Measurements from ENCODE around the gene AGR2. TPM values are rescaled to one million over a fixed set of nuclear protein-coding genes. Genes with fewer than 3 reads are reported as not detected.

The AGR2 gene
- total RNA-seq, 4 donors from 2014 or later: 0.80 to 12.6 (median 6.9) TPM

DNA sequence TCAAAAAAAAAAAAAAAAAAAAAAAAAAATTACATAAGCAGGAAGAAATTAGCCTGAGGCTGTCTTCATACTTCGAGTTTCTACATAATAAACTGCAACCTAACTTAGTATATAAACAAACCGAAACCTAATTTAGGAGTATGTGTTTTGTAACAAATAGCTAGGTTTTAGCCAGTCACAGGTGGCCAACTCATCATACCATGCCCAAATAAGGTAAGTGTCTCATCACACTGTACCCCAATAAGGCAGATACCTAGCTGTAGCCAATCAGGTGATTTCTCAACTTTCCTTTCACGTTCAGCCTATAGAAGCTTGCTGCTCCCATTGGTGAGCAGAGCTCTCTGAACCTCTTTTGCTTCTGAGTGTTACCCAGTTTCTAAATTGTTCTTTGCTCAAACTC, 13.9 kb upstream of the AGR2 start:
- intact Hi-C loops (cut with DNase I; ENCODE audit: low total_unique reads): no loop called here
- TF ChIP-seq, protein P1, sequence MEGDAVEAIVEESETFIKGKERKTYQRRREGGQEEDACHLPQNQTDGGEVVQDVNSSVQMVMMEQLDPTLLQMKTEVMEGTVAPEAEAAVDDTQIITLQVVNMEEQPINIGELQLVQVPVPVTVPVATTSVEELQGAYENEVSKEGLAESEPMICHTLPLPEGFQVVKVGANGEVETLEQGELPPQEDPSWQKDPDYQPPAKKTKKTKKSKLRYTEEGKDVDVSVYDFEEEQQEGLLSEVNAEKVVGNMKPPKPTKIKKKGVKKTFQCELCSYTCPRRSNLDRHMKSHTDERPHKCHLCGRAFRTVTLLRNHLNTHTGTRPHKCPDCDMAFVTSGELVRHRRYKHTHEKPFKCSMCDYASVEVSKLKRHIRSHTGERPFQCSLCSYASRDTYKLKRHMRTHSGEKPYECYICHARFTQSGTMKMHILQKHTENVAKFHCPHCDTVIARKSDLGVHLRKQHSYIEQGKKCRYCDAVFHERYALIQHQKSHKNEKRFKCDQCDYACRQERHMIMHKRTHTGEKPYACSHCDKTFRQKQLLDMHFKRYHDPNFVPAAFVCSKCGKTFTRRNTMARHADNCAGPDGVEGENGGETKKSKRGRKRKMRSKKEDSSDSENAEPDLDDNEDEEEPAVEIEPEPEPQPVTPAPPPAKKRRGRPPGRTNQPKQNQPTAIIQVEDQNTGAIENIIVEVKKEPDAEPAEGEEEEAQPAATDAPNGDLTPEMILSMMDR (IDR thresholded peaks at IDR 0.05): no peak
- TF ChIP-seq POLR2A (IDR thresholded peaks at IDR 0.05): no peak
- DNase-seq (ENCODE audit: low spot score in 2 of 2): no peak
- WGBS, 2 donors: 75 to 82% methylated on average over 3 of the region's 3 CpGs
- H3K4me3 ChIP-seq (ENCODE audit: low read depth, poor library complexity, severe bottlenecking): no peak overlapping the region

DNA sequence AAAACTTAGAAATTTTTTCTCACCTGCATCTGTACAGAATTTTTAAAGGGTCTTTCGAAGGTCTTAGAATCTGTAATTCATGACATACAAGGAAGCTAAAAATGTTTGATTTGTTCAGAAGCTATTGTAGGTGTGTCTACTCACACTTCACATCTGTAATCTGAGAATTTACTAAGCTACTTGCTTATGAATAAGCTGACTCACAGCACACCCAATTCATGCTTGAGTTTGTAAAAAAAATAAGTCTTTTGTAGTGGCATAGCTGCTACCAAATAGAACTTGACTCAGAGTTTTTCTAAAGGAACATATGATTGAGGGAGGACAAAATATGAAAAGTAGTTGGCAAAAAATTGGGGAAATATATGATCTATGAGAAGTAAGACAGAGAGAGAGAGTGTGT, 12.7 kb upstream of the AGR2 start:
- intact Hi-C loops (cut with DNase I; ENCODE audit: low total_unique reads): no loop called here
- WGBS, 2 donors: 70 to 75% methylated on average over 1 of the region's 1 CpG
- no peak overlapping the region for H3K4me3 ChIP-seq (ENCODE audit: low read depth, poor library complexity, severe bottlenecking)
- DNase-seq (ENCODE audit: low spot score in 2 of 2): no peak
- TF ChIP-seq, protein P1 (IDR thresholded peaks at IDR 0.05): no peak
- TF ChIP-seq POLR2A (IDR thresholded peaks at IDR 0.05): no peak

DNA sequence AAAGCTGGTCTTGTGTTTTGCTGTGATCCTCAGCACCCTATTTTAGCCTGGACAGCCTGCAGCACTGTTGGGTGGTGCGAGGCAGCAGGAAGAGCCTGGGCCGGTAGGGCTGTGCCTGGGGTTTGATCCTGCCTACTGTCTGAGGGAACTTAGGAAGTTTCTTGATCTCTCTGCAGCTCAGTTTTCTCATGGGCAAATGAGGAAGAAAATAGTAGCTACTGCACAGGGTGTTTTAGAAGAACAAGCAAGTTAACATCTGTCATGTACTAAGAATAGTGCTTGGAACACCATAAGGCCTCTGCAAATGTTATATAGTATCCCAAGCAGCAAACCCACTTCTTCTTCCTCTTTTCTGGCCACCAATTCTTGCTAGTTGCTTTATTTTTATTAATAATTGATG, 12.0 kb upstream of the AGR2 start:
- DNase-seq (ENCODE audit: low spot score in 2 of 2): no peak
- WGBS, 2 donors: 42 to 69% methylated on average over 2 of the region's 2 CpGs
- H3K4me3 ChIP-seq (ENCODE audit: low read depth, poor library complexity, severe bottlenecking): no peak overlapping the region
- intact Hi-C loops (cut with DNase I; ENCODE audit: low total_unique reads): no loop called here
- no peak for TF ChIP-seq POLR2A (IDR thresholded peaks at IDR 0.05)
- TF ChIP-seq, protein P1 (IDR thresholded peaks at IDR 0.05): no peak

DNA sequence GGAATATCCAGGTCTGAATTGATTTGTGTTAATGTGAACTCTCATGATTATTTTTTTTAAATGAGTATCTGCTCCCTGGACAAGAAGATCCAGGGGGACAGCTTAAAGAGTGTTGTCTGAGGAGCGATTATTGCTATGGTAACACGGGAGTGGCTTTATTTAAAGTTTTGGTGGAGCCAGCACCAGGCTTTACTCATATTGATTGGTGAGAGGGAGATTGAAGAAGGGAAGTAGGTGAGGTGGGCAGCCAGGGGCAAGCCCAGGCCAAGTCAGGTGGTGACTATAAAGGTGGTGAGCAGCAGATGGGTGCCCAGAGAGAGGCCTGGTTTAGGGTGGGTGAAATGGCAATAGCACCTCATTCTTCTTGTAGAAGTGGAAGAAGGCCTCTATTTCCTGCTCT, 10.2 kb upstream of the AGR2 start:
- intact Hi-C loops (cut with DNase I; ENCODE audit: low total_unique reads): no loop called here
- WGBS, 2 donors: 75 to 77% methylated on average over 2 of the region's 2 CpGs

DNA sequence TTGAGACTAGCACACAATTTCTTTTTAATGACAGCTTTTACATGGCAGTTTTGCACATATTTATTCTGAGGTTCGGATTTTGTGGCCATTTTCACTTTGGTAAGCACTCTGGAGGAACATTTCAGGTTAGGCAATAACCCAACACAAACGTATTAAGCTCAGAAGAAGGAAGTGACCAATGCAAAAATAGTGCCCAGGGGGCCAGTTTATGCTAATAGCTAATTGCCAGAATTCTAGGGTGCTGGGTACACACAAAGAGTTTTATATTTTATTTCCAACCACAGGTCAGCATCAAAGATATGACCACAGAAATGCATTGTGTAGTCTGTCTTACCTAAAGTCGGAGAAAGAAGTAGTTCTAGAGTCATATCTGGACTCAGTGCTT, 8.4 kb upstream of the AGR2 start:
- TF ChIP-seq, protein P1 (IDR thresholded peaks at IDR 0.05): no peak
- TF ChIP-seq POLR2A (IDR thresholded peaks at IDR 0.05): no peak
- intact Hi-C loops (cut with DNase I; ENCODE audit: low total_unique reads): no loop called here
- DNase-seq (ENCODE audit: low spot score in 2 of 2): no peak
- no peak overlapping the region for H3K4me3 ChIP-seq (ENCODE audit: low read depth, poor library complexity, severe bottlenecking)
- 61% methylated on average over 3 of the region's 3 CpGs for WGBS, 2 donors

More for the DNA sequence above, 10.2 kb upstream of the AGR2 start:
- H3K4me3 ChIP-seq (ENCODE audit: low read depth, poor library complexity, severe bottlenecking): no peak overlapping the region
- TF ChIP-seq, protein P1 (IDR thresholded peaks at IDR 0.05): no peak
- no peak for TF ChIP-seq POLR2A (IDR thresholded peaks at IDR 0.05)
- DNase-seq (ENCODE audit: low spot score in 2 of 2): no peak

DNA sequence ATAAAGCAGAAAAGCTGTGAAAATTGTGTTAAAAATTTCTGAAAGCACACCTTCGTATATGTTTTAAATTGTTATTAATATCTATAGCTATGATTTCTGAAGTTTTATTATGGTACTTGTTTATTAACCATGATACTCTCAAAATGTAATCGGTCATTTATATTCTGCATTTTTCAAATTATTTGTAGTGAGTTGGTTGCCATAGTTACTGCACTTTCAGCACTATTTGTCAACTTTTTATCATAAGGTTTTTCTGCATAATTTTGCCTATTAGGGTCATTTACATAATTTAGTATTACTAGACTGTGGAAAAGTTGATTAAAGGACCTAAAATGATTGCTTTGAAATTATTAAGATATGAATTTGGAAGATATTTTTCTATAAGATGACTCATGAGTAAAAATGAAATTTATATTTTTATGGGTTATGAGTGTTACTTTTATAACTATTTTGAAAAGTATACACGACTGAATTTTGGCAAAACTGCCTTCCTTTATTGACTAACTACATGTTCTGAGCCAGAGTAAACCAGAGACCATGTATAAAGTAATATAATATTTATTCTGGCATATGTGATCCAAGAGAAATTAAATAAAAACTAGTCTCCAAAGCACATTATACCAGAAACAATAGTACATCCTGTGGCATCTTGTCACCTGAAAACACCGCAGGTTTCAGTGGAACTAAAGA, 7.9 kb upstream of the AGR2 start:
- intact Hi-C loops (cut with DNase I; ENCODE audit: low total_unique reads): no loop called here
- TF ChIP-seq, protein P1 (IDR thresholded peaks at IDR 0.05): no peak
- 77 to 78% methylated on average over 4 of the region's 4 CpGs for WGBS, 2 donors
- no peak overlapping the region for H3K4me3 ChIP-seq (ENCODE audit: low read depth, poor library complexity, severe bottlenecking)
- no peak for DNase-seq (ENCODE audit: low spot score in 2 of 2)

Measured in lower leg skin (tissue), 4 donors.